ENCODE data around the gene NLRP2B. TPM values are rescaled to one million over a fixed set of nuclear protein-coding genes. Genes with fewer than 3 reads are reported as not detected.

The NLRP2B gene
- total RNA-seq, result not detected

DNA sequence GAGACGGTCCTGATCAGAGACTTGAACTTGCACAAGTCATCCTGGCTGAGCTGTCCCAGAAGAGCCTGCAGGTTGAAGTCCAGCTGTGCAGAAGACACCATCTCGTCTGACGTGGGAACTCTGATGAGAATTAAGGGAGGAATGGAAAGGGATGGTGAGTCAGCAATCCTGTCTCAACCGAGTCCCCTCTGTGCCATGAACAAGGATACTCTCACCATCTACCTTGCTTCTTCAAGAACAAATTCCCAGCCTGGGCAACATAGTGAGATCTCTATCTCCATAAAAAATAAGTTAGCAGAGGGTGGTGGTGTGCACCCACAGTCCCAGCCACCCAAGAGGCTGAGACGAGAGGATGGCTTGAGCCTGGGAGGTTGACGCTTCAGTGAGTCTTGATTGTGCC is at the start of gene NLRP2B:
Gene NLRP2B (minus strand): TSS at position 101 of the 400 bp plus-strand sequence.

Other genes starting within 250 kb of the NLRP2B start
- 1 to 10 TPM; 6.7 to 7.0 TPM for gene ZXDB, start 88.2 kb downstream of the NLRP2B start, total RNA-seq
- 1 to 10 TPM; 3.7 to 4.0 TPM for gene ZXDA, start 230.2 kb upstream of the NLRP2B start, total RNA-seq

Data from activated naive CD4-positive, alpha-beta T cell treated with anti-CD3 and anti-CD28 coated beads, Interleukin-2, amount 10 ng/mL, durations not matched to agents 5 hours and 36 hours (primary cell).